ENCODE measurements around the gene CYLD.

- no peak for TF ChIP-seq CTCF (IDR thresholded peaks at IDR 0.05)
- TF ChIP-seq EZH2 (IDR thresholded peaks at IDR 0.05; ENCODE audit: borderline replicate concordance, insufficient read depth, low read depth, low read length, poor library complexity, severe bottlenecking) = no peak
These were observed 62.5 kb downstream of the CYLD start for GRCh38 chr16:50804290-50804907.
